GM11168 (cell line): ENCODE results near the gene GALNT10.

Source experiments
- in situ Hi-C: fragments of 300-500 bp; cut with MboI; formaldehyde crosslinking; loops from one replicate; pipeline ENCODE4 v1.12.0; 2022; ENCODE audit warnings: low sequenced_read_pairs; ENCODE audit not compliant: unreplicated experiment

GALNT10 gene

DNA sequence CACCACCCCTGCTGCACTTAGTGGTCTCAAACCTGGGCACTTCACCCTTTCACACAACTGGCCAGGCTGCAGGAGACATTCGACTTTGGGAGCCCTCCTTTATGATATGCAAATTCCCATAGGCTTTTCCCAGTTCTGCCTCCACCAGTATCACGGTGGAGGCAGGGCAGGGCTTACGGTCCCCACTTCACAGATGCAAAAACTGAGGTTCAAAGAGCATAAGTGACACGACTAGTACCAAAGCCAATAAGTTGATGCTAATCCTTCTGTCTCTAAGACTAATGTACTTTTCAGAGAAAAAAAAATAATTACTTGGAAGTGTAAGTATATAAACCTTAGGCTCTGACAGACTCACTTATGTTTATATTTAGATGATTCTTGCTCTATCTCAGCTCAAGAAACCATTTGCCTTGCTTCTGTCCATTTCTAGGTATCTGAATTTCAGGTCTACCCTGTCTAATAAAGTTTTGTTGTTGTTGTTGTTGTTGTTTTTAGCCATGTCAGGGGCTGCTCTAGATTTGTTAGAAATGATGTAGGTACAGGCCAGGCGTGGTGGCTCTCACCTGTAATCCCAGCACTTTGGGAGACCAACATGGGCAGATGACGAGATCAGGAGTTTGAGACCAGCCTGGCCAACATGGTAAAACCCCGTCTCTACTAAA is 10.7 kb downstream of the GALNT10 start:
- in situ Hi-C loops = no loop called here

DNA sequence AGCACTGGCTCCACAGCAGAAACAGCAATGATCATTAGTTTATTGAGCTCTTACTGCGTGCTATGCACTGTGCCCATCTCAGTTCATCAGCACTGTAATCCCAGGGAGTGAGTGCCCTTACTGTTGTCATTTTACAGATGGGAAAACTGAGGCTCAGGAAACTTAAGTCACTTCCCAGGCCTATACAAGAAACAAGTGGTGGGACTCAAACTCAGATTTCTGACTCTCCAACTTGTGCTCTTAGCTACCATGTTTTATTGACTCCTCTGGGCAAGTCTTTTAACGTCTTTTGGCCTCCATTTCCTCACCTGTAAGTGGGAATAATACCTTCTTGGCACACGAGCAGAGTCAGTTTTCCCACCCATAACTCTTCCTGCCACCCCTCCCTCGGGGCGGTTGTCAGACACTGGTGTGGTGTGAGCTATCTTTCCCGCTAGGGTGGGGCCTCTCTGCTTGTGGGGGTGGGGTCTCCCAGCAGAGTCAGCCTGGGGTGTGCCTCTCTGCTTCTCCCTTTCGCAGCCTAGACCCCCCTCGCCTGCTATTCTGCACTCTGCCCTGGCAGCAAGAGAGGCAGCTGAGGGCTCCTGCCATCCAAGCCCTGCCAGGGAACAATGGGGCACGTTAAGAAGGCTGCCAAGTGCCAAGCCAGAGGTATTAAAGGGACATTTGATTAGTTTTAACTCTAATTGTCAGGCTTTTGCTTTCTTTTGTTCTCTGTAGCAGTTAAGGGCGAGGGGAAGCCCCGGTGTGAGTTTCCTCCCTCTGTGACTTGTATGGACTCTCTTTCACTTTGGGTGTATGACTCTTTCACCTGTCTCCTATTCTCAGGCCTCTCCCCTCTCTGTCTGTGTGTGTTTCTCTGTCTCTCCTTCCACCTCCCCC is 12.1 kb downstream of the GALNT10 start:
- in situ Hi-C loops = no loop called here

DNA sequence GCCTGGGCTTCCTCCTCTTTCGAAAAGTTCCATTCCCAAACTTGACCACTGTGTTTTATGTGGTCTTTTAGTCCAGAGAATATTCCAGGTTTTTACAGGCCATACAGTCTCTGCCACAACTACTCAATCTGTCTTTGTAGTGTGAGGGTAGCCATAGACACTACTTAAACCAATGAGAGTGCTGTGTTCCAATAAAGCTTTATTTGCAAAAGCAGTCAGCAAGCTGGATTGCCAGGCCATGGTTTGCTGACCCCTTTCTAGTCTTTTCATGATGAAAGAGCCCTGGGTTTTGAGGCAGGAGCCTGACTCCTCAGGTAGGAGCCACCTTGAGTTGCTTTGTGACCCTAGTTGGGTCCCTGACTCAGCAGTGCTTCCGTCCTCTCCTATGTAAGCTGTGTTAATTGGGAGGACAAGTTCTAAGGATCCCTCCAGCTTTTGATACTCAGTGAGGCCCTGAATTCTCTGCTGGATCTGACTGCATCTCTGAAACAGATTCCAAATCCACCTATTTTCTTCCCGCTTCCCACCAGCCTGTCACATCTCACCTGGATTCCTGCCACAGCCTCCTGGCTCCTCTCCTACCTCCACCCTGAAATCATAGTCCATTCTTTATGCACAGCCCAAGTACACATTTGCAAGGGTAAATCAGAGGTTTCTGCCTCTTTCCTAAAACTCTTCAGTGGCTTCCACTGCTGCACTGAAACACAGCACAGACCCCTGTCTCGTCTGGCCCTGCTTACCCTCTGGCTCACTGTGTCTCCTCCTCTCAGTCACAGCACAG is 13.5 kb downstream of the GALNT10 start:
- in situ Hi-C loops = no loop called here

DNA sequence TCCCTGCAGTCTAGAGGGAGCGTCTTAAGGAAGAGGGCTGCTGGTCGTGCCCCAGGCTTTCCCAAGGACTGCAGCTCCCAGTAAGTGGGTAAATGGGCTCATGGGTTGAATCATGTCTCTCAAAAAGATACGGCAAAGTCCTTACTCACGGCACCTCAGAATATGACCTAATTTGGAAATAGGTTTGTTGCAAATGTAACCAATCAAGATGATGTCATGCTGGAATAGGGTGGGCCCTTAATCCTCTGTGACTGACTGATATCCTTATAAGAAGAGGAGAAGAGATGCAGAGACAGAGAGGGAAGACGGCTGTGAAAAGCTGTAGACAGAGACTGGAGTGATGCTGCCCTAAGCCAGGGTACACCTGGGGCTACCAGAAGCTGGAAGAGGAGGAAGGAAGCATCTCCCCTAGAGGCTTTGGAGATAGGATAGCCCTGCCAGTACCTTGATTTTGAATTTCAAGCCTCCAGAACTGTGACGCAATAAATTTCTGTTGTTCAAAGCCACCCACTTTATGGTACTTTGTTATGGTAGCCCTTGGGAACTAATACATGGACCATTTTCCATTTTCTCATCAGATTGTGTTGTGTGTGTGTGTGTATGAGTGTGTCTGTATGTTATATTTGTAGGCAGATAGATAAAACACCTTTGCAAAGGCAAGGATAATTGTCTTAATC is 15.0 kb downstream of the GALNT10 start:
- in situ Hi-C loops = no loop called here

DNA sequence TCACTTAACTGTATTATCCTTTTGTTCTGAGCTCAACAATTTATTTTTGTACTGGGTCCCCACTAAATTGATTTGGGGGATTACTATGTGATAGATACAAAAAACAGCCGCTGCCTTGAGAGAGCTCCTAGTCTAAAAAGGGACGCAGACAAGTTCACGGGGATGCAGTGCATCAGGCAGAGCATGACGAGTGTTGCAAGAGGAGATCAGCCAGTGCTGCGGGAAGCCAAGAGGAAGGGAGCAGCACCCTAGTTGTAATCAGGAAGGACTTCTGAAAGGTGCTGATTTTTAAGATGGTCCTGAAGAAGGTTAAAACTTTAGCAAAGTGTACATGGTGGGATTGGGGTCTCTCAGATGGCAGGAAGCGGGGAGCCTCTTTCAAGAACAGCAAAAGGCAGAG is 15.8 kb downstream of the GALNT10 start:
- in situ Hi-C loops = no loop called here

DNA sequence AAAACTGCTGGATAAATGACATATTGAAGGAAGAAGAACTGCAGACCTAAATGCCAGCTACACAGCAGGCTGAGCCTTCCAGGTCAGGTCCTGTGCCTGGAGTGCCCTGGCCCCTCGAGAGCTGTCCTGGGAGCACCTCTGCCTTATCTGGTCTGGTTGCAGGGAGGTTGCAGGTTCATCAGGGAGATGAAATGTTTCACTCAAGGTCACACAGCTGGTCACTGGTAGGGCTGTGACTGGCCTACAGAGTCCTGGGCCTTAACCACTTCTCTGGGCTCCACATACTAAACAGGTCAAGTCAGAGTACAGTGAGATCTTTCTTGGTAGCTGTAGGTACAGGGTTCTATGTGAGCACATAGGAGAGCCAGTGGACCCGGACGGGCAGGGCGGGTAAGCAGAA is 16.7 kb downstream of the GALNT10 start:
- in situ Hi-C loops = no loop called here

DNA sequence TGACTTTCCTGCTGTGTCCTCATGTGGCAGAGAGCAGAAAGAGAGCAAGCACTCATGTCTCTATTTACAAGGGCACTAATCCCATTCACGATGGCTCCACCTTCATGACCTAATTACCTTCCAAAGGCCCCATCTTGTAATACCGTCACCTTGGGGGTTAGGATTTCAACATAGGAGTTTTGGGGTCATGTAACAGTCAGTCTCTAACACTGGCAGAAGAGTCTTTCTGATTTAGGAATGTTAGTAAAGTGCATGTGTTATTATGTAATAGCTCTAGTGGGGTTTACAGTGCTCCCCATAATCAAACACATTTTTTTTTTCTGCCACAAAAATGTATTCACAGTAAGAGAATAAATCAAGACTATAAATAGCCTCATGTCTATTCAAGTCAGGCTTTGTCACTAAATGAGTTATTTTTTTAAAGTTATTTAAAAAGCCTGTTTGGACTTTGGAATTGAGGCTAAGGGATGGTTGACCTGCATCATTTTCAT is 19.1 kb downstream of the GALNT10 start:
- in situ Hi-C loops = no loop called here

DNA sequence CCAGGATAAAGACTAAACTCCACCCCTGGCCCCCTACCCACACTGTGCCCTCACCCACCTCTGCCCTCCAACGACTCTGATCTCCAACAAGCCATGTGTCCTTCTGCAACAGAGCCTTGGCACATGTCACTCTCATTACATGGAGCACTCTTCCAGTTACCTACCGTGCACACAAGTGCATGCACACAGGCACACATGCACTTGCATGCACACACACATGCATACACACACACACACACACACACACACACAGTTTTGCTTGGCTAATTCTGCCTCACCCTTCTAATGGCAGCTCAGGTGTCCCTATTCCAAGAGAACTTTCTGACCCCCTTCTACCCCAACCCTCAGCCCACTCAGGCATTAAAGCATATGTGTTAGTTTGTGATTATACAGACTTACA is 19.6 kb downstream of the GALNT10 start:
- in situ Hi-C loops = no loop called here

DNA sequence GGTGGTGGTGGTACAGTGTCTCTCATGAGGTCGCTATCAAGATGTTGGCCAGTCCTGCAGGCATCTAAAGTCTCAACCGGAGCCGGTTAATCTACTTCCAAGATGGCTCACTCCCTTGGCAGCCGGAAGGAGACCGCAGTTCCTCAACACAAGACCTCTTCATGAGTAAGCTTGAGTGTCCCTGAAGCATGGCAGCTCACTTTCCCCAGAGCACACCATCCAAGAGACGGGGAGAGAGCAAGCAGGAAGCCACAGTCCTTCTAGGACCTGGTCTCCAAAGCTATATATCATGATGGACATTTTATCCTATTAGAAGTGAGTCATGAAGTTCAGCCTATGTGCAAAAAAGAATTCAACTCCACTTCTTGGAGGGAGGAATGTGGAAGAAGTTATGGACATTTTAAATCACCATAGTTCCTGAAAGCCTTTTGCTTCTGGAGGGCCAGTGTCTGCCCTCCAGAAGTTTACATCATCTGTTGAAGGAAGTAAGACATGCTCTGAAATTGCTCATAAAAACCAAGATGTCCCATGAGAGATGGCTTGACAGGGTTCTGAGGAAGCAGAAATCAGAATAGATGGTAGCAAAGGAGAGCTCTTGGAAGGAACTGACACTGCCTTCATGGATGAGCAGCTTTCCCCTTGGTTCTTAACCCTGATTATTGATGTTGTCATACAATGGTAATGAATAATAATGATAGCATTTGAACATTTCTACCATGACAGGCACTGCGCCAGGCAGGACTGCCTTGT is 21.3 kb downstream of the GALNT10 start:
- in situ Hi-C loops = no loop called here

DNA sequence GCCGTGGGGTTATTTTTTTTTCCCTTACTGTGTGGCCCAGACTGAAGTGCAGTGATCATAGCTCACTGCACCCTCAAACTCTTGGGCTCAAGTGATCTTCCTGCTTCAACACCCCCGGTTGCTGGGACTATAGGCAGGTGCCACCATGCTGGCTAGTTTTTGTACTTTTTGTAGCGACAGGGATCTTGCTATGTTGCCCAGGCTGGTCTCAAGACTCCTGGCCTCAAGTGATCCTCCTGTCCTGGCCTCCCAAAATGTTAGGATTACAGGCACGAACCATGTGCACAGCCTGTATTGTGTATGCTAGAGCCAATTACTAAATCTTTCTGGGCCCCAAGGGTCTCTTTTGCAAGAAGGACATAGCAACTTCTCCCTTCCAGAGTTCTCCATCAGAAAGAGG is 23.1 kb downstream of the GALNT10 start:
- in situ Hi-C loops = no loop called here

DNA sequence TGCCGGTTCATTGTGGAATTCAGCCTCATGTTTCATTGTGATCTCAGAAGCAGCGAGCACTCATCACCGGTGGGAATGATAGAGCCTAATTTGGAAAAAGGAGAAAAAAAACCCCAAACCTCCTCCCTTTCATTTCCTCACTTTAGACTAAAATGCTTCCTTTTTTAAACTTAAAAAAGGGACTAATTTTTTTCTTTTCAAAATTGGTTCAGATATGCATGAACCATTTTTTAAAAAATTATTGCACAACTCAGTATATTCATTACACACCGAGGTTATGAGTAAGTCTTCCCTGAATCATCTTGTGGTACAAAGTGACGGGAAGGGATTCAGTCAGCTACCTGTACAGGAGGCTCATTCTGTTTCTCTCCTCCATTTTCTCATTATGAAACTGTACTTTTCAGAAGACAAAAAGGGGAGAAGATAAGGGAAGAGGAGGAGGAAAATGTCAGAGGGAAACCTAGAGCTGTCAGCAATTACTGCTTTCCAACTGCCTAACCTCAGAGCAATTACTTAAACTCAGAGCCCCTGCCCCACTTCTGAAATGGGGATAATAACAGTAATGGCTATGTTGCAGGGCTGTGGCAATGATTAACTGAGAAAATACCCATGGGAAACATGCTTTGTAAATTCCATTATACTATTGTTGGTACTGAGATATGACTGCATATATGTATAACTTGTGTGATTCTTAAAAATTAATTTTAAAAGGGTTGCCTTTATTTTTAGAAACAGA is 24.0 kb downstream of the GALNT10 start:
- in situ Hi-C loops = no loop called here

DNA sequence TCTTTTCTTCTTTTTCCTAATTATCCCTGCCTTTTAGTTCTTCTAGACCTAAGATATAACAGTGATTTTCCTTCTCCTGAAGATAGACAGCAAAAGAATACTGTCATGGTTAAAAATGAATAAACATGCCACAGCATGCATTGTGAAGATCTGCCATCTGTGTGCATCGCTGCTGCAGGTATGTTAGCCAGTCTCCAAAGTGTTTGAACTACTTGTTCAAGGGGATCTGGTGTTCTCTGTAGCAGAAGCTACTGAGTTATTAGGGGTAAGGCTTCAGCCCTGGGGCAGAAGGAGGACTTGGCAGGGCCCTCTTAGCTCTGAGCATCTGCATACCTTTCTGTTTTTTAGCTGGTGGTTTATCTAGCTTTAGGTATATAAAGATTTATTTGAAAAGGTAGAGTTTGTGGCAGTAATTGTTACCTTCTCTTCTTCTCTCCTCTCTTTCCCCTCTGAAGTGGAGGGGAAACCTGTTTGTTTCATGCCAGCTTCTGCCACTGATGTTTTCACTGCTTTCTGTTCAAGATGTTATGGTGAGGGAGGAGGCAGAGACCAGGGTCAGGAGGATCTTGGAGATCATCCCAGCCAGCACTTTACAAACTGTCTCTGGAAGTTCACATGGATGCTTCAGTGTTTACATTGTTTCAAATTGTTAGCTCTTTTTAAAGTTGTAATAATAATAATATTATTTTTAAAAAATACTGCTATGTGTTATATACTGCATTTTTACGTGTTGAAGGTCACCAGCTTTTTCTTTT is 25.2 kb downstream of the GALNT10 start:
- in situ Hi-C loops = no loop called here

DNA sequence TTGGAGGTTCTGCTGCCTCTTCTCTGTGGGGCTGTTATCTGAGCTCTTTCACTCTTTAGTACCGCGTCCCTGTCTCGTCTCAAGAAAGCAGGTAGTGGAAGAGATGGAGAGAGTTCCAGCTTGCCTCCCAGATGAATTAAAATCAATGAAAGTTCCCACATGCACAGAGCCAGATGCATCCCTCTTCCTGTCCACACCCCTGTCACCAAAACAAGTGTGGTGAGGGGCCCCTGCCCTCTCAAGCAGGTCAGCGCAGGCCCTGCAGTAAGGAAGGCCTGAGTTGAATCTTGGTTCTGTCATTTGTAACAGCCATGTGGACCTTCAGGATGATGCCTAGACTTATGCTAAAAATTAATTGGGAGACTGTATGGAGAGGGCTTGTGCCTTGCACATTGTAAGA is 26.9 kb downstream of the GALNT10 start:
- in situ Hi-C loops = no loop called here

DNA sequence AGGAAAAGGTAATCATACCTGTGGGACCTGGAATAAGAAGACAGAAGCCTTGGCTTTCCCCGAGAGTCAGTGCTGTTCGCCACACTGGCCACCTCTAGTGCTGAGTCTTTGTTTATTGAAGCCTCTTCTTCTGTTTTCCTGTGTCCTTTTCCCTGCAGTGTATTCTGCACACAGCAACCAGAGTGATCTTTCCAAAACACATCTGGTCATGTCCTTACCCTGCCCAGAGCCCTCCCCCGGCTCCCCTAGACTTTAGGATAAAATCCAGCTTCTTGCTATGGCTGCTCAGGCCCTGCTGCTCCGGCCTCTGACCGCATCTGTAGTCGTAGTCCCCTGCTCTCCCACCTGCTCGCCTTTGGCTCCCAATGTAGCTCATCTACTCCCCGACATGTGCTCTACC is 28.3 kb downstream of the GALNT10 start:
- in situ Hi-C loops = no loop called here

DNA sequence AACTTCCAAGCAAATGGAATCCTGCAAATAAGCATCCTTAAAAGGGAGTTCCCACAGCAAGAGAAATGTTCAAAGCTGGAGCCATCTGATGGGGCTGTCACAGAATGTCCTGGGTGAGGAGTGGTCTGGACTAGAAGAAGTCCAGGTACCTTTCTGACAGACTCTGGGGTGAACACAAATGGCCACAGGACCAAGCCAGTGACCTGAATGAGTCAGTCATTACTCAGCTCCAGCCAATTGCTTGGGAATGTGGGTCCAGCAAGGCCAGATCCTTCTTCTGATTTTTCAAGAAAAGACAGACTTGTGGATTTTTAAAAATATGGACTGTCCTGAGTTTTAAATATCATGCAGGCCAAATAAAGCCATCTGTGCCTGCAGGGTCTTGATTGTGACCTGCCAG is 30.1 kb downstream of the GALNT10 start:
- in situ Hi-C loops = no loop called here

DNA sequence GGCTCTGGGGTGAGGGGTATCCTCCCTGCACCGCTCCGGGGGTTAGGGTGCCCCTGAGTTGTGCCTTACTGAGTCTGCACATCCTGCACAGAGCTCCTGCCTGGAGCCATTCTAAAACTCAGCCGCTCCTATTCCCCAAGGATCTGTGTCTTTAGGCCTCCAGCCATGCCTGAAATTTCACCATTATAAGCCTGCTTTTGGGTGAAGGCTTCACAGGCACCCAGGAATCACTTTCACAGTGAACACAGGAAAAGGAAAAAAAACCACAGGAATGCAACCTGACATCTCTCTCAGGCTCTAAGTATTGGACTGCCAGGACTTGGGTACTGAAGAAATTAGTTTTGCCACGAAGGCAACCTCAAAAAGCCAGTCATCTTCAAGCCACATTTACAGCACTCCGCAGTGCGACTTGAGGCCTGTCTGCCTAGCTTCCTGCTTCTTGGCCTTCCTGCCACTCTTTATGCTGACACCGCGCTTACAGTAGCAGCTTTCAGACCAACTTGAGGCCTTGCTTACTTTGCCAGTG is 30.9 kb downstream of the GALNT10 start:
- in situ Hi-C loops = no loop called here

DNA sequence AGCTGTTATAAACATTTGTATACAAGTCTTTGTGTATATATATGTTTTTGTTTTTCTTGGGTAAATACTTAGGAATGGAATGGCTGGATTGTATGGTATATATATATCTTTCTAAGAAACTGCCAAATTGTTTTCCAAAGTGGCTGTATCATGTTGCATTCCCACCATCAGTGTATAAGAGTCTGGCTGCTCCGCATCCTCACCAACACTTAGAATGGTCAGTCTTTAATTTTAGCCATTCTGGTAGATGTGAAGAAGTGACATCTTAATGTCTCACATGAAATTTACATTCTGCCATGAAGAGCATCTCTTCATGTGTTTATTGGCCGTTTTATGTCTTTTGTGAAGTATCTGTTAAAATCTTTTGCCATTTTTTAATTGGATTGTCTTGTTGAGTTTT is 31.9 kb downstream of the GALNT10 start:
- in situ Hi-C loops = no loop called here

DNA sequence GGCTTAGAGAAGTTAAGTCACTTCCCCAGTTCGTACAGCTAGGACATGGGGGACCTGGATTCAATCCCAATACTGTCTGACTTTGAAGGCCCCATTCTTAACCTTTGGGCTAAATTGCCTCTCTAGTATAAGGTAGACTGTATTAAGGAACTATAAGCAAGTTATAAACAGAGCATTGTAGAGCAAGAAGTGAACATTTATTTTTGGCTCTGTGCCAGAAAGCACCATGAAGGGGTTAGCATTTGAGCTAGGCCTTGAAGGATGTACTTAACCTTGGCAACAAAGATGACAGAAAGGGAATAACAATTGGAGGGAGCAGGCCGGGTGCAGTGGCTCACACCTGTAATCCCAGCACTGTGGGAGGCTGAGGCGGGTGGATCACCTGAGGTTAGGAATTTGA is 32.8 kb downstream of the GALNT10 start:
- in situ Hi-C loops = no loop called here
